Measurements from ENCODE around the gene MAML2. TPM values are rescaled to one million over a fixed set of nuclear protein-coding genes. Genes with fewer than 3 reads are reported as not detected.

Gene MAML2
- total RNA-seq, 3 donors from 2014 or later (not counting 1 experiment from before 2014, with no cell fraction given), result 14.2 to 20.5 (median 16.1) TPM

DNA sequence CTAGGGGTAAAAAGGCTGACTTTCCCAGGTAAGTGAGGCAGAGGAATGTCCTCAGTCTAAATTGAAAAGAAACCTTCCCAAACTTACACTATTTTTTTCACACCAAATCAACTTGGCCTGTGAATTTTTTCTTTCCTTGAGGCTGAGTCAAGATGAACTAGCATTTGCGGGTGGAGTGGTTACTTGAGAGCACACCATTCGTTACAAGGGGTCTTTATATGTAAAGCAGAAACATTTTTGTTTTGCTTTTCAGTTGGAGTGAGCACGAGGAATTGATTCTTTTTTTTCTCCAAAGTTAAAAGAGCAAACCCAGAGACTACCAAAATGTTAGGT lies 36.4 kb downstream of the MAML2 start:
- TF ChIP-seq, protein P1, sequence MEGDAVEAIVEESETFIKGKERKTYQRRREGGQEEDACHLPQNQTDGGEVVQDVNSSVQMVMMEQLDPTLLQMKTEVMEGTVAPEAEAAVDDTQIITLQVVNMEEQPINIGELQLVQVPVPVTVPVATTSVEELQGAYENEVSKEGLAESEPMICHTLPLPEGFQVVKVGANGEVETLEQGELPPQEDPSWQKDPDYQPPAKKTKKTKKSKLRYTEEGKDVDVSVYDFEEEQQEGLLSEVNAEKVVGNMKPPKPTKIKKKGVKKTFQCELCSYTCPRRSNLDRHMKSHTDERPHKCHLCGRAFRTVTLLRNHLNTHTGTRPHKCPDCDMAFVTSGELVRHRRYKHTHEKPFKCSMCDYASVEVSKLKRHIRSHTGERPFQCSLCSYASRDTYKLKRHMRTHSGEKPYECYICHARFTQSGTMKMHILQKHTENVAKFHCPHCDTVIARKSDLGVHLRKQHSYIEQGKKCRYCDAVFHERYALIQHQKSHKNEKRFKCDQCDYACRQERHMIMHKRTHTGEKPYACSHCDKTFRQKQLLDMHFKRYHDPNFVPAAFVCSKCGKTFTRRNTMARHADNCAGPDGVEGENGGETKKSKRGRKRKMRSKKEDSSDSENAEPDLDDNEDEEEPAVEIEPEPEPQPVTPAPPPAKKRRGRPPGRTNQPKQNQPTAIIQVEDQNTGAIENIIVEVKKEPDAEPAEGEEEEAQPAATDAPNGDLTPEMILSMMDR (IDR thresholded peaks at IDR 0.05), result no peak
- H3K27me3 Mint-ChIP-seq (ENCODE audit: low read depth in 2 of 2), result no peaks in the 10 kb centered on the region
- H3K4me3 Mint-ChIP-seq, result peak overlapping the region; percentile 10
- ATAC-seq (no peak), DNase-seq (no peak)
- Histone ChIP-seq H3K4me1 (ENCODE audit: control insufficient read depth, insufficient read depth, low read length) (peaks cover 3% of the 10 kb centered on the region), H3K36me3 (ENCODE audit: control insufficient read depth, insufficient read depth, low read length) (no peaks in the 10 kb centered on the region), H3K27ac (ENCODE audit: low read length) (no peak overlapping the region), H3K9me3 (ENCODE audit: control insufficient read depth, insufficient read depth, low read length) (no peaks in the 10 kb centered on the region), H3K4me3 (ENCODE audit: low read length) (no peak overlapping the region), H3K27me3 (ENCODE audit: control insufficient read depth, insufficient read depth, low read length) (no peaks in the 10 kb centered on the region)
- intact Hi-C loops (cut with micrococcal nuclease), result no loop called here
- WGBS (ENCODE audit: insufficient coverage), result 55% methylated on average over 2 of the region's 3 CpGs
- H3K9me3 Mint-ChIP-seq, result no peaks in the 10 kb centered on the region
- H3K4me1 Mint-ChIP-seq, result peaks cover 20 to 22% of the 10 kb centered on the region in 2 donors
- no peaks in the 10 kb centered on the region for H3K36me3 Mint-ChIP-seq
- H3K27ac Mint-ChIP-seq, result peak overlapping the region in 1 of 2 donors; percentile 56

GRCh38 chr11:96306071-96306470 lies 36.9 kb downstream of the MAML2 start:
- Mint-ChIP-seq H3K36me3 (no peaks in the 10 kb centered on the region), H3K27ac (no peak overlapping the region), H3K4me3 (no peak overlapping the region), H3K9me3 (no peaks in the 10 kb centered on the region), H3K4me1 (peaks cover 18 to 22% of the 10 kb centered on the region in 2 donors), H3K27me3 (ENCODE audit: low read depth in 2 of 2) (no peaks in the 10 kb centered on the region)
- ATAC-seq (no peak), DNase-seq (no peak)
- Histone ChIP-seq H3K4me3 (ENCODE audit: low read length) (no peak overlapping the region), H3K27me3 (ENCODE audit: control insufficient read depth, insufficient read depth, low read length) (no peaks in the 10 kb centered on the region), H3K9me3 (ENCODE audit: control insufficient read depth, insufficient read depth, low read length) (no peaks in the 10 kb centered on the region), H3K4me1 (ENCODE audit: control insufficient read depth, insufficient read depth, low read length) (peaks cover 3% of the 10 kb centered on the region), H3K36me3 (ENCODE audit: control insufficient read depth, insufficient read depth, low read length) (no peaks in the 10 kb centered on the region), H3K27ac (ENCODE audit: low read length) (no peak overlapping the region)
- 100% methylated on average over 1 of the region's 1 CpG for WGBS (ENCODE audit: insufficient coverage)
- intact Hi-C loops (cut with micrococcal nuclease), result no loop called here
- TF ChIP-seq, protein P1 (IDR thresholded peaks at IDR 0.05), result no peak

DNA sequence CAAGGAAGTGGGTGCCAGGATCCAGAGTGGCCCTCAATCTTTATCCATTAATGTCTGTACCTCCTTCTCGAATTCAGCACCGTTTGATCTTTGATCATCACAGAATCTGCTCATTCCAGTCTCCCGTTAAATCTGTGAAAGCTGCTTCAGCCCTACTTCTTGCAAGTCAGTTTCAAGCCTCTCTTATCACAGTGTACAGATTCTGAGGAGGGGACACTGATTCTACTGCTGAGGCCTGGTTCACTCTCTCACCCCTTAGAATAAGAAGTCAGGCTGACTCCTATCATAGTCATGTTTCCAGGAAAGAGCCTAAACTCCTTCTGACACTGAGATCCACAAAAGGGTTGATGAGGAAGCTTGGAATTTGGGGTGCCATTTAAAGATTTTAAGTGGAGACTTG lies 39.0 kb downstream of the MAML2 start:
- H3K4me1 Mint-ChIP-seq, result peaks cover 25 to 36% of the 10 kb centered on the region in 2 donors
- intact Hi-C loops (cut with micrococcal nuclease), result no loop called here
- WGBS (ENCODE audit: insufficient coverage), result 96% methylated on average over 3 of the region's 3 CpGs

GRCh38 chr11:96303064-96303463 lies 39.9 kb downstream of the MAML2 start:
- DNase-seq, result no peak
- Histone ChIP-seq H3K4me3 (ENCODE audit: low read length) (no peak overlapping the region), H3K9me3 (ENCODE audit: control insufficient read depth, insufficient read depth, low read length) (no peaks in the 10 kb centered on the region), H3K27ac (ENCODE audit: low read length) (no peak overlapping the region), H3K4me1 (ENCODE audit: control insufficient read depth, insufficient read depth, low read length) (peaks cover 8% of the 10 kb centered on the region), H3K36me3 (ENCODE audit: control insufficient read depth, insufficient read depth, low read length) (no peaks in the 10 kb centered on the region), H3K27me3 (ENCODE audit: control insufficient read depth, insufficient read depth, low read length) (no peaks in the 10 kb centered on the region)
- peaks cover 34 to 42% of the 10 kb centered on the region in 2 donors for H3K4me1 Mint-ChIP-seq
- TF ChIP-seq, protein P1 (IDR thresholded peaks at IDR 0.05), result no peak
- H3K27ac Mint-ChIP-seq, result peak overlapping the region in 1 of 2 donors; percentile 7
- WGBS (ENCODE audit: insufficient coverage), result 75% methylated on average over 1 of the region's 1 CpG
- no peaks in the 10 kb centered on the region for H3K9me3 Mint-ChIP-seq
- intact Hi-C loops (cut with micrococcal nuclease), result no loop called here
- peak in 1 of 3 donors; percentile 61 for ATAC-seq
- no peaks in the 10 kb centered on the region for H3K36me3 Mint-ChIP-seq
- no peaks in the 10 kb centered on the region for H3K27me3 Mint-ChIP-seq (ENCODE audit: low read depth in 2 of 2)
- no peak overlapping the region for H3K4me3 Mint-ChIP-seq

More for the DNA sequence above, 39.0 kb downstream of the MAML2 start:
- Histone ChIP-seq H3K27me3 (ENCODE audit: control insufficient read depth, insufficient read depth, low read length) (no peaks in the 10 kb centered on the region), H3K27ac (ENCODE audit: low read length) (no peak overlapping the region), H3K4me1 (ENCODE audit: control insufficient read depth, insufficient read depth, low read length) (peaks cover 8% of the 10 kb centered on the region), H3K4me3 (ENCODE audit: low read length) (no peak overlapping the region), H3K9me3 (ENCODE audit: control insufficient read depth, insufficient read depth, low read length) (no peaks in the 10 kb centered on the region), H3K36me3 (ENCODE audit: control insufficient read depth, insufficient read depth, low read length) (no peaks in the 10 kb centered on the region)
- TF ChIP-seq, protein P1 (IDR thresholded peaks at IDR 0.05), result no peak
- Mint-ChIP-seq H3K36me3 (no peaks in the 10 kb centered on the region), H3K4me3 (no peak overlapping the region), H3K27me3 (ENCODE audit: low read depth in 2 of 2) (no peaks in the 10 kb centered on the region), H3K27ac (no peak overlapping the region), H3K9me3 (no peaks in the 10 kb centered on the region)
- no peak for ATAC-seq
- DNase-seq, result no peak
